ENCODE data around the gene IER3.
A peak's percentile ranks its signal among the peaks of the same experiment; 100 is the strongest.

DNA sequence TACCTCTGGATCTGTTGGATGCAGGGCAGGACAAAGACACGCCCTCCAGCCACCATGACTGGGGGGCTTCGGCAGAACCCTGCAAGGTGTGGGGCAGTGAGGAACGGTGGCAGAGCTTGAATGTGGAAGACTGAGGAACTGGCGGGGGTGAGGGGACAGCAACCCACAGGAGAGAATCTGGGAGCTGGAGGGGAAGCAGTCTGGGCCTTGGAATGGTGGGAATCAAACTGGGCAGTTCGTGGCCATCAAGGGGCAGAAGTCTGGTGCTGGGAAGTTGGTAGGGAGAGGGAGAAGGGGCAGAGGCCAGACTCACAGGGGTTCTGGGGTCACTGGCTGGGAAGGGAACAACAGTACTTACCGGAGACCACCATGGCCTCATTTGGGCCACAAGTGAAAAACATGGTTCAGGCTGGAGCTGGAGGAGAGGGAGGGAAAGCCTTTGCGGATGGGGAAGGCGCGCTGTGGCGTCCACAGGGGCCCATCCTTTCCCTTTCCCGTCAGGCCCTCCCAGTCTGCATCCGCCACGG is 2.5 kb downstream of the IER3 start:
- peak in 1 of 2 experiments; percentile 85; a peak in 1 of 4 replicates for TF ChIP-seq POLR2A (IDR thresholded peaks at IDR 0.05; ENCODE audit: insufficient read depth in 1 of 2, low read depth in 2 of 2, low read length in 2 of 2)
- TF ChIP-seq KDM1A (CRISPR knock-in tag; IDR thresholded peaks at IDR 0.05) = no peak
